ENCODE measurements around the gene IFT88. TPM values are rescaled to one million over a fixed set of nuclear protein-coding genes. Genes with fewer than 3 reads are reported as not detected.

IFT88 gene
- total and polyA plus RNA-seq, 2 of the 8 experiments (the other 6 are each of a cell fraction or from before 2014, with no cell fraction given): 1.7 to 5.8 TPM

- H3K14ac ChIP-seq (ENCODE audit: insufficient read length): no peak overlapping the region
- H2BK12ac ChIP-seq (ENCODE audit: low read depth, low read length): no peak overlapping the region
- no peak overlapping the region for H3K4me3 ChIP-seq (ENCODE audit: extremely low read depth in 1 of 4, insufficient read depth in 2 of 4, low read depth in 3 of 4, low read length in 4 of 4)
- no peak overlapping the region for H2BK120ac ChIP-seq (replicated peaks; ENCODE audit: low read depth, low read length)
- H2AFZ ChIP-seq (ENCODE audit: low read length): no peak overlapping the region
- no peaks in the 10 kb centered on the region for H3K9me3 ChIP-seq (ENCODE audit: insufficient read depth in 2 of 2, low read depth in 1 of 2, low read length in 1 of 2)
- no peaks in the 10 kb centered on the region for H3K36me3 ChIP-seq (ENCODE audit: control insufficient read depth in 2 of 4, insufficient read depth in 4 of 4, low read length in 3 of 4)
- H4K8ac ChIP-seq (ENCODE audit: extremely low read depth, insufficient read depth, low read length): no peak overlapping the region
- no peak overlapping the region for H3K23ac ChIP-seq (ENCODE audit: insufficient read length)
- H3K56ac ChIP-seq (replicated peaks; ENCODE audit: insufficient read length, low read depth, low read length): no peak overlapping the region
- no peak overlapping the region for H3K18ac ChIP-seq (ENCODE audit: extremely low read depth, low read length)
- H3K79me1 ChIP-seq (ENCODE audit: low read depth, low read length): no peaks in the 10 kb centered on the region
- no peak overlapping the region for H2BK20ac ChIP-seq (ENCODE audit: low read length)
- CTCF ChIA-PET (ENCODE audit: partially characterized antibody): interaction anchor here (1.0 kb wide), 1 partner anchor 11 kb away, joined by 3 read pairs; no protein-coding TSS in a partner anchor
- H4K20me1 ChIP-seq (replicated peaks in 1 of 2; ENCODE audit: control insufficient read depth in 1 of 2, insufficient read depth in 2 of 2, low read length in 2 of 2): no peaks in the 10 kb centered on the region
- no peak overlapping the region for H4K91ac ChIP-seq (replicated peaks; ENCODE audit: insufficient read length, low read length)
- H3K27me3 ChIP-seq (replicated peaks in 1 of 4; ENCODE audit: control insufficient read depth in 3 of 4, extremely low read depth in 1 of 4, insufficient read depth in 3 of 4, low read length in 3 of 4): no peaks in the 10 kb centered on the region
- H3K27ac ChIP-seq (ENCODE audit: low read depth, low read length): no peak overlapping the region
- H3K4ac ChIP-seq (replicated peaks; ENCODE audit: insufficient read length, low read depth, low read length): no peak overlapping the region
- H3K4me1 ChIP-seq (replicated peaks in 1 of 4; ENCODE audit: control insufficient read depth in 3 of 4, insufficient read depth in 4 of 4, low read length in 3 of 4): no peaks in the 10 kb centered on the region
- DNase-seq (ENCODE audit: low read depth in 1 of 2, low spot score in 2 of 2) (no peak), FAIRE-seq (no peak)
- H3K4me2 ChIP-seq (ENCODE audit: insufficient read depth in 1 of 2, low read depth in 2 of 2, low read length in 2 of 2): no peak overlapping the region
- no peaks in the 10 kb centered on the region for H3K79me2 ChIP-seq (ENCODE audit: control insufficient read depth in 1 of 2, insufficient read depth in 2 of 2, low read length in 2 of 2)
- no peak overlapping the region for H3K9ac ChIP-seq (replicated peaks in 1 of 4; ENCODE audit: extremely low read depth in 1 of 4, low read depth in 3 of 4, low read length in 3 of 4)
- H2BK5ac ChIP-seq (ENCODE audit: low read depth, low read length): no peak overlapping the region
- H2BK15ac ChIP-seq (ENCODE audit: low read length): no peak overlapping the region
- 92% methylated on average over 4 of the region's 4 CpGs; no CpG with 5 or more reads in 1 of the 2 experiments for WGBS, 2 experiments (ENCODE audit: extremely low coverage in 1 of 2, insufficient coverage in 1 of 2, insufficient read length in 1 of 2, insufficient replicate concordance in 2 of 2, low coverage in 1 of 2, low lambda C conversion rate in 2 of 2, missing lambda C conversion rate in 1 of 2)
- no peak overlapping the region for H2AK5ac ChIP-seq (ENCODE audit: low read depth, low read length)
- H4K5ac ChIP-seq (ENCODE audit: insufficient read length, low read depth, low read length): no peak overlapping the region
- H3K23me2 ChIP-seq (ENCODE audit: low read depth, low read length): no peaks in the 10 kb centered on the region
- POLR2A ChIA-PET (ENCODE audit: partially characterized antibody): interaction anchor here (0.6 kb wide), 1 partner anchor 374 kb away, joined by 3 read pairs; no protein-coding TSS in a partner anchor
- TF ChIP-seq CBX8 (IDR thresholded peaks at IDR 0.05; ENCODE audit: borderline replicate concordance, low read depth, low read length): no peak
- no peak for TF ChIP-seq HDAC2 (IDR thresholded peaks at IDR 0.05; ENCODE audit: borderline replicate concordance in 1 of 2, low read depth in 2 of 2, low read length in 2 of 2)
- TF ChIP-seq, protein P1, sequence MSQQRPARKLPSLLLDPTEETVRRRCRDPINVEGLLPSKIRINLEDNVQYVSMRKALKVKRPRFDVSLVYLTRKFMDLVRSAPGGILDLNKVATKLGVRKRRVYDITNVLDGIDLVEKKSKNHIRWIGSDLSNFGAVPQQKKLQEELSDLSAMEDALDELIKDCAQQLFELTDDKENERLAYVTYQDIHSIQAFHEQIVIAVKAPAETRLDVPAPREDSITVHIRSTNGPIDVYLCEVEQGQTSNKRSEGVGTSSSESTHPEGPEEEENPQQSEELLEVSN (IDR thresholded peaks at IDR 0.05): no peak
- no peak for TF ChIP-seq ZNF274 (IDR thresholded peaks at IDR 0.05; ENCODE audit: borderline replicate concordance, extremely low read depth, low read length)
- no peak for TF ChIP-seq POLR2A (IDR thresholded peaks at IDR 0.05; ENCODE audit: control extremely low read depth in 1 of 2, low read depth in 2 of 2, low read length in 2 of 2)
- no peak for TF ChIP-seq SIX5 (IDR thresholded peaks at IDR 0.05; ENCODE audit: low read depth, low read length)
- no peak for TF ChIP-seq KDM5A (IDR thresholded peaks at IDR 0.05; ENCODE audit: low read length)
- TF ChIP-seq EZH2 (IDR thresholded peaks at IDR 0.05; ENCODE audit: low read depth, low read length, severe bottlenecking): no peak
Measured at GRCh38 chr13:20592606-20593005, 25.6 kb downstream of the IFT88 start.

All from H1 (cell line).